GM13977 (cell line): ENCODE results near the gene RALGAPA2.

Experiments
- DNase-seq: peaks from one replicate; pipeline ENCODE4 v3.0.0; 2012; ENCODE audit warnings: low spot score
- in situ Hi-C: fragments of 300-500 bp; cut with MboI; formaldehyde crosslinking; loops from one replicate; pipeline ENCODE4 v1.12.0; 2022; ENCODE audit warnings: low sequenced_read_pairs, low pct_unique_long_range_greater_than_20kb, mixed read lengths, inconsistent platforms; ENCODE audit not compliant: unreplicated experiment
- TF ChIP-seq, protein P1 (sequence below): IDR thresholded peaks from 2 replicates; pipeline ENCODE4 v1.5.1; 2012; ENCODE audit warnings: mild to moderate bottlenecking, control low read depth; ENCODE audit not compliant: insufficient read depth; ENCODE audit errors: extremely low read depth, missing control alignments

The RALGAPA2 gene

DNA sequence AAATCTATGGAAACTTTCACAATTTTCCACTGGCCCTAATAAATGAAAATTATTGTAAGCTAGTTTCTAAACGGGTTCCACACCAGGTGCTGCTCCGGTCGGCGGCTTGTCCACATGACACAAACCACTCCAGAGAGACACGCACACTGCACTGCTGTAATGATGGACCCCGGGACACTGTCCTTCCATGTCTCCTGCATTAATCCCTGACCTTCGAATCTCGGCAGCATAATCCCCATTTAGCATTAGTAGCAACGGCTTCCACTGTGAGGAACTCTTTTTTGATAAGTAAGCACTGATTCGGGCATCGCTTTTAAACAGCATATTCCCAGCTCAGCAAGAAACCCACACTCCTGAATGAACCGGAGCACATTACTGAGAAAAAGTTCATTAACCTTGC, 301.0 kb downstream of the RALGAPA2 start:
- TF ChIP-seq, protein P1, sequence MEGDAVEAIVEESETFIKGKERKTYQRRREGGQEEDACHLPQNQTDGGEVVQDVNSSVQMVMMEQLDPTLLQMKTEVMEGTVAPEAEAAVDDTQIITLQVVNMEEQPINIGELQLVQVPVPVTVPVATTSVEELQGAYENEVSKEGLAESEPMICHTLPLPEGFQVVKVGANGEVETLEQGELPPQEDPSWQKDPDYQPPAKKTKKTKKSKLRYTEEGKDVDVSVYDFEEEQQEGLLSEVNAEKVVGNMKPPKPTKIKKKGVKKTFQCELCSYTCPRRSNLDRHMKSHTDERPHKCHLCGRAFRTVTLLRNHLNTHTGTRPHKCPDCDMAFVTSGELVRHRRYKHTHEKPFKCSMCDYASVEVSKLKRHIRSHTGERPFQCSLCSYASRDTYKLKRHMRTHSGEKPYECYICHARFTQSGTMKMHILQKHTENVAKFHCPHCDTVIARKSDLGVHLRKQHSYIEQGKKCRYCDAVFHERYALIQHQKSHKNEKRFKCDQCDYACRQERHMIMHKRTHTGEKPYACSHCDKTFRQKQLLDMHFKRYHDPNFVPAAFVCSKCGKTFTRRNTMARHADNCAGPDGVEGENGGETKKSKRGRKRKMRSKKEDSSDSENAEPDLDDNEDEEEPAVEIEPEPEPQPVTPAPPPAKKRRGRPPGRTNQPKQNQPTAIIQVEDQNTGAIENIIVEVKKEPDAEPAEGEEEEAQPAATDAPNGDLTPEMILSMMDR = no peak
- in situ Hi-C loops = no loop called here
- DNase-seq = no peak

DNA sequence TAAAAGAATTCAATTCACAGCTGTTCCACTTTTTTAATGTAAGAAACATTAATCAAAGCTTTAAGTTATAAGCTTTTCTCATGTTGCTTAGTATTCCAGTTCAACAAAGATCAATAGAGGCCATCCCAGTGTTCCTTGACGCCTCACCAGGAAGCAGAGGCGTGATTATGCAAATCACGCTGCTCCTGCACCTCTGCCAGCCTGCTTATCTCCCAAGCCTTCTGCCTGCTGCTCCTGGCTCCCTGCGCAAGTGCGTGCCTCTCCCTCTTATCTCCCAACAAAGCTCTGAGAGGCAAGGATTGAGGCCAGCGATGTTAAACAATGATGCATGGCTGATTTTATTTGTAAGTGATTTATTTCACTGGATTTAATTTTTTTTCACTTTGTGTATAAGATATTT, 301.8 kb downstream of the RALGAPA2 start:
- no peak for DNase-seq
- in situ Hi-C loops = no loop called here
- TF ChIP-seq, protein P1 = no peak

DNA sequence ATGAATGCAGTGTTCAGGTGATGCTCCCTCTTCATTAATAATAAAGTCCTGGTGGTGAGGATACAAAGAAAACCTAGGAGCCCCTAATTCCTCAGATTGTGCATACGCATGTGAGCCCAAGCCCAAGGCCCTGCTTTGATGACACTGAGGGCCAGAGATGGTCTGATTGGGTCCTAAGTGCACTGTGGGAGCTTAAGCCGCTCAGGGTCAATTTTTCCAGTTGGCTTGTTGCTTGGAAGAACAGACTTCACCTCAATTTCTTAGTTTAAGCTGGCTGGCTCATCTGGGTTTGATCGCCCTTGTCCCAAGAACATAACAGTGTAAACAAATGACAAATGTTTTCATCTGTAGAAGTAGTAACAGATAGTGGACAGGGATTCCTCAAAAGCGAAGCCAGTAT, 303.1 kb downstream of the RALGAPA2 start:
- DNase-seq = no peak
- TF ChIP-seq, protein P1 = no peak
- in situ Hi-C loops = no loop called here

DNA sequence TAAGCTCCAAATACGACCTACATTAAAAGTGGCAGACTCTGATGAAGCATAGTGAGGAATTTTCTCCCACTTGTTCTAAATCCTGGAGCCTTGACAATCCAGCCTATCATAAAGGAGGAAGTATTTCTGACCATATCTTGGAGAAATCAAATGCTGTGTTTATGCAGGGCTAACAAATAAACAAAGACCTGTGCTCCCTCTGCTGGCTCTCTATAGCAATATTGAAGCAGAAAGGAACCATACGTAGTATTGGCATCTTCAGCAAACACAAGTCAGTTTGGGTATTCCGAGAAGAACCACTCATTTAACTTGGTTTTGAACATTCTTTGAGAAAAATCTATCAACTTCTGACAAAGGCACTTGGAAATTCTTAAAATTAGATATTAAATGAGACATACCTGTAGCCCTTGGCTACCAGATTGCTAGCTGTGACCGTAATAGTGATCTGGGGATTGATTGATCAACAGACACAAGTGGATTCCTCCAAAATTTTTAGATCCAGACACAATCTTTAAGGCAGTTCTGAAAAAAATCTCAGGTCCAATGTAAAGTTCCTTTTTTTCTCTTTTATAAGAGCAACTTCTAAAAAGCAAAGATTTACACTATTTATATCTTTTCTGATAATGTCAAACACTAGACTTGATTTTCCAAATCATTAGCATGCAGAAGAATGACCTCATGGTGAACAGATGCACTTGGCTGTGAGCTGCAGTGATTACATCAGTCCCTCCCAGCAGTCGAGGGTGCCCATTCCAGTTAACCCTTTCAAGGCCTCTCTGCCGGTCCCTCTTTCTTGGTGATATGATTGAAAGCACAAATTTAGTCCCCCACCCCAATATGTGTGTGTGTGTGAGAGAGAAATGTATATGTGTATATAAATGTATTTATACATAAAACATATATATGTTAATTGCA, 304.3 kb downstream of the RALGAPA2 start:
- TF ChIP-seq, protein P1 = no peak
- in situ Hi-C loops = no loop called here
- no peak for DNase-seq

DNA sequence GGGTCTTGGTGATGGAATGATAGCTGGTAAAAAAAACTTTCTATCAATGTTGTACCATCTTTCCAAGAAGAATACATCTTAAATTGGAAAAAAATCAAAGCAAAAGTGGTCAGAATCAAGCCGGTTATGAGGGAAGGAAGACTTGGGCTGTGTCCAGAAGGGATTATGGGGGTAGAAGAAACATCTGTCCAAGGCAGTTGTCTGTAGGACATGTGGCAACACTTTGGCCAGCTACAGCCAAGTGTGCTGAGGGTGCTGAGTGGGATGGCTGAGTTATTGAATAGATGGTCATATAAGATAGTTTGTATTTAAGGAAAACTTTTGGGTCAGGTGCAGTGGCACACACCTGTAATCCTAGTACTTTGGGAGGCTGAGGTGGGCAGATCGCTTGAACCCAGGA, 306.1 kb downstream of the RALGAPA2 start:
- TF ChIP-seq, protein P1 = no peak
- in situ Hi-C loops = no loop called here
- DNase-seq = no peak

DNA sequence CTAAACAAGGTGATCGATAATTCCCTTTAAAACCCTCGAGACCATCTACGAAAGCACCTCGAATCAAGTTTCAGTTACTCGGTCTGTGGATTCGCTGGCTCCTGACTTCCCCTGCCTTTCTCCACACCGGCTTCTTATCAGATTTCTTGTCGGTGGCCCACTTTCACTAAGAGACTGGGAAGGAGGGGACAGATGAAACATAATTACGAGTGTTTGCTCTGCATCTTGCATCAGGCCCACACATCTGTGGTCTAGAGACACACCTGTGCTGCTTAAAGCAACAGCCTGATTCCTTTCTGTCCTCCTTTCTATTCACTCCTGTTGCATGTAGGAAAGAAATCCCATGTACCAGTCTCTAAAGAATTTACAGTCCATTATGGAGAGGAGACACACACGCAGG, 306.8 kb downstream of the RALGAPA2 start:
- in situ Hi-C loops = no loop called here
- no peak for DNase-seq
- TF ChIP-seq, protein P1 = no peak
